ENCODE measurements around the gene COL4A5. TPM values are rescaled to one million over a fixed set of nuclear protein-coding genes. Genes with fewer than 3 reads are reported as not detected.

COL4A5 gene
- polyA plus RNA-seq, 2 donors, result 8.4 to 12.4 TPM

DNA sequence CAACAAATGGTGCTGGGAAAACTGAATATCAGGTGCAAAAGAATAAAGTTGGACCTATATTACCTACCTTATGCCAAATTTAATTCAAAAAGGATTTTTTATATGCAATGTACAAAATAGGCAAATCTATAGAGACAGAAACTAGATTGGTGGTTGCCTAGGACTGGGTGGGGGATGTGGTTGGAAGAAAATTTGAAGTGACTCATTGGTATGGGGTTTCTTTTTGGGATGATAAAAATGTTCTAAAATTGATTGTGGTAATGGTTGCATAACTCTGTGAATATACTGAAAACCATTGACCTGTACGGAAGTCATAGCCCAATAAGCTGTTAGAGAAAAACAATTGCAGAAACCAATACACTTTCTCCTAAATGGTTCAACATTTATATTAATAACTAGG, 72.1 kb downstream of the COL4A5 start:
- Histone ChIP-seq H3K27me3 (ENCODE audit: control insufficient read depth in 1 of 2, insufficient read depth in 2 of 2, low read length in 2 of 2) (no peaks in the 10 kb centered on the region), H3K9me3 (ENCODE audit: control insufficient read depth in 2 of 2, insufficient read depth in 1 of 2, low read depth in 1 of 2, low read length in 1 of 2) (no peaks in the 10 kb centered on the region), H3K27ac (ENCODE audit: low read depth in 2 of 2, low read length in 1 of 2) (no peak overlapping the region), H3K36me3 (ENCODE audit: control insufficient read depth in 2 of 2, insufficient read depth in 2 of 2, low read length in 1 of 2) (no peaks in the 10 kb centered on the region), H3K4me1 (ENCODE audit: control insufficient read depth in 2 of 2, insufficient read depth in 2 of 2, low read length in 1 of 2) (no peaks in the 10 kb centered on the region), H3K4me3 (ENCODE audit: low read depth in 1 of 2, low read length in 2 of 2) (no peak overlapping the region)
- WGBS, 2 donors, result 90 to 100% methylated on average over 1 of the region's 1 CpG

DNA sequence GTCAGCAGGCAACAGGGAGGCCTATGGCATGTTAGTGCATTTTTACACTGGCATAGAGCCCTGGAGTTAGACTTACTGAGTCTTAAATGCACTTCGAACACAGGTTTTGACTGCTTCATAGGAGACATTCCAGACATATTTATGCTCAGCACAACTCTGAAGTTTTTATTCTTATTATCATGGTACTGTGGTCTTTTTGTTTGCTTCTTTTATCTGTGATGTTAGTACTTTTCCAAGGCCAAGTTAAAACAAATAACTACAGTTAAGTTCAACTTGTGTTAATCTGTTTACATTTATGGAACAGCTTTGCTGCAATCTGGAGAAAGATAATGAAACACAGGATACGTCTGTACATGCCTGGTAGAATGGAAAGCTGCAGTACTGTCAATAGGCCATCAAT, 76.5 kb downstream of the COL4A5 start:
- WGBS, 2 donors, result 29 to 46% methylated on average over 2 of the region's 2 CpGs

DNA sequence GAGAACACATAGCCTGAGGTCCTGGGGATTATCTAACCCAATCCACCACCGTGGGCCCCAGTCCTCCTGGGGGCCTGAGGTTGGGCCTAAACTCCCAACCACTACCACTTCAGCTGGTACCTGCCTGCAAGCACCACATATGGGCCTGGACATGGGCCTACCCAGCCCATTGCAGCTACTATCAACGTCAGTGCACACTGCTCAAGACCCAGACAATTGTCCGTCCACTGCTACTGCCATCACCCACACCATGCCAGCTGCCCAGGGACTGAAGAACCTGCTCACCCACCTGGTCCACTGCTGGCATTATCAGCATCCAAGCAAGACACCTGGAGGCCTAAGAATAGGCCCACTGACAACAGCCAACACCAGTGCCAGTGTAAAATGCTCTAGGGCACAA, 88.1 kb downstream of the COL4A5 start:
- no peak overlapping the region for H3K4me3 ChIP-seq (ENCODE audit: low read depth in 1 of 2, low read length in 2 of 2)
- no peaks in the 10 kb centered on the region for H3K27me3 ChIP-seq (ENCODE audit: control insufficient read depth in 1 of 2, insufficient read depth in 2 of 2, low read length in 2 of 2)
- H3K27ac ChIP-seq (ENCODE audit: low read depth in 2 of 2, low read length in 1 of 2), result no peak overlapping the region
- no peaks in the 10 kb centered on the region for H3K4me1 ChIP-seq (ENCODE audit: control insufficient read depth in 2 of 2, insufficient read depth in 2 of 2, low read length in 1 of 2)
- 82 to 86% methylated on average over 3 of the region's 3 CpGs for WGBS, 2 donors
- no peaks in the 10 kb centered on the region for H3K36me3 ChIP-seq (ENCODE audit: control insufficient read depth in 2 of 2, insufficient read depth in 2 of 2, low read length in 1 of 2)
- no peaks in the 10 kb centered on the region for H3K9me3 ChIP-seq (ENCODE audit: control insufficient read depth in 2 of 2, insufficient read depth in 1 of 2, low read depth in 1 of 2, low read length in 1 of 2)

More for the DNA sequence above, 76.5 kb downstream of the COL4A5 start:
- H3K9me3 ChIP-seq (ENCODE audit: control insufficient read depth in 2 of 2, insufficient read depth in 1 of 2, low read depth in 1 of 2, low read length in 1 of 2), result no peaks in the 10 kb centered on the region
- H3K4me3 ChIP-seq (ENCODE audit: low read depth in 1 of 2, low read length in 2 of 2), result no peak overlapping the region
- no peaks in the 10 kb centered on the region for H3K4me1 ChIP-seq (ENCODE audit: control insufficient read depth in 2 of 2, insufficient read depth in 2 of 2, low read length in 1 of 2)
- H3K27me3 ChIP-seq (ENCODE audit: control insufficient read depth in 1 of 2, insufficient read depth in 2 of 2, low read length in 2 of 2), result no peaks in the 10 kb centered on the region
- H3K36me3 ChIP-seq (ENCODE audit: control insufficient read depth in 2 of 2, insufficient read depth in 2 of 2, low read length in 1 of 2), result no peaks in the 10 kb centered on the region
- no peak overlapping the region for H3K27ac ChIP-seq (ENCODE audit: low read depth in 2 of 2, low read length in 1 of 2)

DNA sequence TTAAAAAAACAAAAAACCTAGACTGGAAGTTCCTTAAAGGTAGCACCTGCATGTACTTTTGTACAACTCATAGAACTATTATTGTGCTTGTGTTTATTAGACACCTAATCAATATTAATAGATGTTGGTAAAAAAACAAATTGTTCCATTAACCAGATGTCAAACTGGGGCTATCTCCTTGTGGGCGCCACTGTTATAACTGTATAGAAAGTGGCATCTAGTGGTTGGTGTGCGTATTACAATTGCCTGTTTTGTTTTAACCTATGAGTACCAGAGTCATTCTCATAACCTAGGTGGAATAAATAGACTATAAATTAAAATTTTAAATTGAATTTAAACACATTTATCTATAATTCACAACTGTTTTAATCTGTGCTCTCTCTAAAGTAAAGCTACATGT, 97.4 kb downstream of the COL4A5 start:
- 18 to 31% methylated on average over 2 of the region's 2 CpGs for WGBS, 2 donors
- Histone ChIP-seq H3K4me1 (ENCODE audit: control insufficient read depth in 2 of 2, insufficient read depth in 2 of 2, low read length in 1 of 2) (no peaks in the 10 kb centered on the region), H3K9me3 (ENCODE audit: control insufficient read depth in 2 of 2, insufficient read depth in 1 of 2, low read depth in 1 of 2, low read length in 1 of 2) (no peaks in the 10 kb centered on the region), H3K36me3 (ENCODE audit: control insufficient read depth in 2 of 2, insufficient read depth in 2 of 2, low read length in 1 of 2) (no peaks in the 10 kb centered on the region), H3K4me3 (ENCODE audit: low read depth in 1 of 2, low read length in 2 of 2) (no peak overlapping the region), H3K27ac (ENCODE audit: low read depth in 2 of 2, low read length in 1 of 2) (no peak overlapping the region), H3K27me3 (ENCODE audit: control insufficient read depth in 1 of 2, insufficient read depth in 2 of 2, low read length in 2 of 2) (peaks cover 0 to 3% of the 10 kb centered on the region in 2 donors)

DNA sequence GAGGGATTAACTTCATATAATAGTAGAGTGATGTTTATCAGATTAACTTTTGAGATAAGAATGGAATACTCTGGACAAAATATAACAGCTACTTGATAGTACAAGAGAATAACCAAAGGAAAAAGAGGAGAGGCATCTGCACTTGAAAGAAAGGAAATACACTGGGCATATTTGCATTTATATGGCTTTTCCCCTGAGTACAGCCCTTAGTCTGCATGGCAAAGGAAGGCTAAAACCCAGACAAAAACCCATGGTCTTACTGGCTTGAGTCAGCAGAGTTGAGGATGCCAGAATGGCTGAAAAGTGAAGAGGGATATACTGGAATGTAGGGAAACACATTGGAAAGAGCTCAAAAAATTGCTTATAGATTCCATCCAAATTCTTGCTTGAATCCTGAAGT, 101.6 kb downstream of the COL4A5 start:
- H3K4me3 ChIP-seq (ENCODE audit: low read depth in 1 of 2, low read length in 2 of 2), result no peak overlapping the region
- peaks cover 0 to 3% of the 10 kb centered on the region in 2 donors for H3K27me3 ChIP-seq (ENCODE audit: control insufficient read depth in 1 of 2, insufficient read depth in 2 of 2, low read length in 2 of 2)
- H3K36me3 ChIP-seq (ENCODE audit: control insufficient read depth in 2 of 2, insufficient read depth in 2 of 2, low read length in 1 of 2), result no peaks in the 10 kb centered on the region
- no peaks in the 10 kb centered on the region for H3K4me1 ChIP-seq (ENCODE audit: control insufficient read depth in 2 of 2, insufficient read depth in 2 of 2, low read length in 1 of 2)
- no peaks in the 10 kb centered on the region for H3K9me3 ChIP-seq (ENCODE audit: control insufficient read depth in 2 of 2, insufficient read depth in 1 of 2, low read depth in 1 of 2, low read length in 1 of 2)
- H3K27ac ChIP-seq (ENCODE audit: low read depth in 2 of 2, low read length in 1 of 2), result no peak overlapping the region

DNA sequence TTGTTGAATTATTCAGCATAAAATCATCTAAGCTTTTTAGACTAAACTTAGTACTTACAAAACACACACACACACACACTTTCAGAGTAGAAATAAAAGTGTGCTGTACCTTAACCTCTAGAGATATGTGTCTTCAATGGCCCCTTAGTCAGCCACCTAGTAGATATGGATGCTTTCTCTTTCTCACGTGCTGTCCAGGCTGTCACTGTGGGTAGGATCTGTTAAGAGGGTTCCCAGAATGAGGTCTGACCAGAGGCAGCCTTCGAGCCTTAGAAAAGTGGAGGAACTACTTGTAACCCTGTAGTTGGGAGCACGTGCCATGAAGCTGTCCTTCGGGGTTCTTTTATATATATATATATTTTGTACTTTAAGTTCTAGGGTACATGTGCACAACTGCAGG, 117.9 kb downstream of the COL4A5 start:
- H3K9me3 ChIP-seq (ENCODE audit: control insufficient read depth in 2 of 2, insufficient read depth in 1 of 2, low read depth in 1 of 2, low read length in 1 of 2), result no peaks in the 10 kb centered on the region
- no peaks in the 10 kb centered on the region for H3K4me1 ChIP-seq (ENCODE audit: control insufficient read depth in 2 of 2, insufficient read depth in 2 of 2, low read length in 1 of 2)
- H3K27me3 ChIP-seq (ENCODE audit: control insufficient read depth in 1 of 2, insufficient read depth in 2 of 2, low read length in 2 of 2), result no peaks in the 10 kb centered on the region
- H3K4me3 ChIP-seq (ENCODE audit: low read depth in 1 of 2, low read length in 2 of 2), result no peak overlapping the region
- 75 to 91% methylated on average over 4 of the region's 4 CpGs for WGBS, 2 donors
- H3K36me3 ChIP-seq (ENCODE audit: control insufficient read depth in 2 of 2, insufficient read depth in 2 of 2, low read length in 1 of 2), result no peaks in the 10 kb centered on the region
- H3K27ac ChIP-seq (ENCODE audit: low read depth in 2 of 2, low read length in 1 of 2), result no peak overlapping the region

- Histone ChIP-seq H3K36me3 (ENCODE audit: control insufficient read depth in 2 of 2, insufficient read depth in 2 of 2, low read length in 1 of 2) (no peaks in the 10 kb centered on the region), H3K27me3 (ENCODE audit: control insufficient read depth in 1 of 2, insufficient read depth in 2 of 2, low read length in 2 of 2) (no peaks in the 10 kb centered on the region), H3K9me3 (ENCODE audit: control insufficient read depth in 2 of 2, insufficient read depth in 1 of 2, low read depth in 1 of 2, low read length in 1 of 2) (no peaks in the 10 kb centered on the region), H3K4me1 (ENCODE audit: control insufficient read depth in 2 of 2, insufficient read depth in 2 of 2, low read length in 1 of 2) (no peaks in the 10 kb centered on the region), H3K27ac (ENCODE audit: low read depth in 2 of 2, low read length in 1 of 2) (no peak overlapping the region), H3K4me3 (ENCODE audit: low read depth in 1 of 2, low read length in 2 of 2) (no peak overlapping the region)
- 90 to 95% methylated on average over 1 of the region's 1 CpG for WGBS, 2 donors
These were observed 118.6 kb downstream of the COL4A5 start for GRCh38 chrX:108558217-108558616.

- Histone ChIP-seq H3K4me1 (ENCODE audit: control insufficient read depth in 2 of 2, insufficient read depth in 2 of 2, low read length in 1 of 2) (no peaks in the 10 kb centered on the region), H3K4me3 (ENCODE audit: low read depth in 1 of 2, low read length in 2 of 2) (no peak overlapping the region)
These were observed 133.5 kb downstream of the COL4A5 start for GRCh38 chrX:108573136-108573535.

GRCh38 chrX:108582151-108582550, 142.5 kb downstream of the COL4A5 start:
- no peak overlapping the region for H3K4me3 ChIP-seq (ENCODE audit: low read depth in 1 of 2, low read length in 2 of 2)
- H3K27ac ChIP-seq (ENCODE audit: low read depth in 2 of 2, low read length in 1 of 2), result no peak overlapping the region
- H3K4me1 ChIP-seq (ENCODE audit: control insufficient read depth in 2 of 2, insufficient read depth in 2 of 2, low read length in 1 of 2), result no peaks in the 10 kb centered on the region
- 84 to 94% methylated on average over 1 of the region's 1 CpG for WGBS, 2 donors
- H3K9me3 ChIP-seq (ENCODE audit: control insufficient read depth in 2 of 2, insufficient read depth in 1 of 2, low read depth in 1 of 2, low read length in 1 of 2), result no peaks in the 10 kb centered on the region
- H3K36me3 ChIP-seq (ENCODE audit: control insufficient read depth in 2 of 2, insufficient read depth in 2 of 2, low read length in 1 of 2), result no peaks in the 10 kb centered on the region
- no peaks in the 10 kb centered on the region for H3K27me3 ChIP-seq (ENCODE audit: control insufficient read depth in 1 of 2, insufficient read depth in 2 of 2, low read length in 2 of 2)

More at GRCh38 chrX:108573136-108573535, 133.5 kb downstream of the COL4A5 start:
- Histone ChIP-seq H3K27me3 (ENCODE audit: control insufficient read depth in 1 of 2, insufficient read depth in 2 of 2, low read length in 2 of 2) (no peaks in the 10 kb centered on the region), H3K27ac (ENCODE audit: low read depth in 2 of 2, low read length in 1 of 2) (no peak overlapping the region), H3K9me3 (ENCODE audit: control insufficient read depth in 2 of 2, insufficient read depth in 1 of 2, low read depth in 1 of 2, low read length in 1 of 2) (no peaks in the 10 kb centered on the region), H3K36me3 (ENCODE audit: control insufficient read depth in 2 of 2, insufficient read depth in 2 of 2, low read length in 1 of 2) (no peaks in the 10 kb centered on the region)

DNA sequence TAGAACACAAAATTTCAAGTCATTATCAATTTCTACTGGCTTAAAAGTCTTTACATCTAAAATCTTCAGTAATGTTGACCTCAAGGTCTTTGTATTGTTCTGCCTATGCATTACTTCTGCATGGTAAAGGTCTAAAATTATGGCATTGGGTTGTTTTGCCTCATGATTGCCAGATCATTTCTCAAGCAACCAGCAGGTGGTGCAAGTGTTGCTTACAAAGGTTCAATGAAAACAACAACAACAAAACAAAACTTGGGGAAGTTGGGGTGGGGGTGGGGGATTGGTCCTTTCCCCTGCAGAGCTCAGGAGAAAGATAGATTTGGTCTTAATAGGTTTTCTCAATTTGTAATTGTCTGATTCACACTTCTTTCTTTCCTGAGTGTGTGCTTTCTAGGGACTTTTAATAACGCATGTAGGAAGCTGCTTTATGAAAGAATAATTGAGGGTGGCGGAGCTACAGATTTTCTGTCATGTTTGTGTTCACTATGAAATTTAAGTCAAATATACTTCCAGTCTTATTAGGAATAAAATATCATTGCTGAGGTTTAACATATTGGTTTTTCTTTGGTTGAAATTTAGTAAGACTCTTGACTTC, 145.1 kb downstream of the COL4A5 start:
- Histone ChIP-seq H3K36me3 (ENCODE audit: control insufficient read depth in 2 of 2, insufficient read depth in 2 of 2, low read length in 1 of 2) (no peaks in the 10 kb centered on the region), H3K4me1 (ENCODE audit: control insufficient read depth in 2 of 2, insufficient read depth in 2 of 2, low read length in 1 of 2) (no peaks in the 10 kb centered on the region), H3K4me3 (ENCODE audit: low read depth in 1 of 2, low read length in 2 of 2) (no peak overlapping the region), H3K27ac (ENCODE audit: low read depth in 2 of 2, low read length in 1 of 2) (no peak overlapping the region), H3K9me3 (ENCODE audit: control insufficient read depth in 2 of 2, insufficient read depth in 1 of 2, low read depth in 1 of 2, low read length in 1 of 2) (no peaks in the 10 kb centered on the region), H3K27me3 (ENCODE audit: control insufficient read depth in 1 of 2, insufficient read depth in 2 of 2, low read length in 2 of 2) (no peaks in the 10 kb centered on the region)
- WGBS, 2 donors, result 86 to 98% methylated on average over 2 of the region's 2 CpGs

Data from esophagus (tissue), 2 donors.